GM11168 (cell line): Measurements from ENCODE around the gene TSPEAR.
"Not testable (repeated sequence)": the region's sequence is repeated elsewhere in the genome, so short reads cannot be mapped to it uniquely, and the experiment has no call there.

Source experiments
- in situ Hi-C: fragments of 300-500 bp; cut with MboI; formaldehyde crosslinking; loops from one replicate; pipeline ENCODE4 v1.12.0; 2022; ENCODE audit warnings: low sequenced_read_pairs; ENCODE audit not compliant: unreplicated experiment

The TSPEAR gene

DNA sequence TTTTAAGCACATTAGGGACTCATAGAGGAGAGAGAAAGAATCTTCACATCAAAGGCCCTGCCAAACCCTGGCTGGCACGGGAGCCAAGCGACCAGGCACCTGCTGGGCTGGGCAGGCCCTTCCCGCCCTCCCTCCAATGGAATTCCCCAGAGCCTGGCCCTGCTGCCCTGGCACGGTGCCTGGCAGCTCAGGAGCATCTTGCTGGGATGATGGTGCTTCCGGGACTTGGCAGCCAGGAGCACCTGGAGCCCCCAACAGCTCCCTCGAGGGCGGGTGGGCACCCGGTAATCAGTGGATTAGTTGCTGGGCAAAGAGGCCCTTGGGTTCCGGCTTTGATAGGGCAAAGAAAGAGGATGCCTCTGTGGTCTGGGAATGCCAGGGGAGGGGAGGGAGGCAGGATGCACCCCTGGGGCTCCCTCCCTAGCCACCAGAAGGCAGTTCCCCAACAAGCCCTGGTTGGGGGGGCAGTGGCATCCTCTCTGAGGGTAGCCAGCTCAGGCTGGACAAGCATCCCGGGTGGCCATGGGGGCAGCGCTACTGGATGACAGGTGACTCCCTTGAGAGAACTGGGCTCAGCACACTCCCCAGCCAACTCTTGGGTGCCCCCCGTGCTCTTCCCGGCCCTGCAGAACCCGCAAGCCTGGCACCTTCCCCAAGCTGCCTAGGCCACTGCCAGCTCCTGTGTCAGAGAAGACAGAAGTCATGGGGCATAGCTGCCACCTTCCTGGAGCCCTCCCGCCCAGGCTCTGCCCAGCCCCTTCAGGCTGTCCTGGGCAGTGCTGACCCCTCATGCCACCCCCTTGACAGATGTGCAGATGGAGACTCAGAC lies 197.8 kb downstream of the TSPEAR start:
- in situ Hi-C loops, result loop anchor here (10.0 kb wide), 1 partner anchor 281 kb away; no protein-coding TSS in a partner anchor

GRCh38 chr21:44512496-44513388 lies 198.6 kb downstream of the TSPEAR start:
- in situ Hi-C loops, result loop anchor here (10.0 kb wide), 1 partner anchor 282 kb away; no protein-coding TSS in a partner anchor

DNA sequence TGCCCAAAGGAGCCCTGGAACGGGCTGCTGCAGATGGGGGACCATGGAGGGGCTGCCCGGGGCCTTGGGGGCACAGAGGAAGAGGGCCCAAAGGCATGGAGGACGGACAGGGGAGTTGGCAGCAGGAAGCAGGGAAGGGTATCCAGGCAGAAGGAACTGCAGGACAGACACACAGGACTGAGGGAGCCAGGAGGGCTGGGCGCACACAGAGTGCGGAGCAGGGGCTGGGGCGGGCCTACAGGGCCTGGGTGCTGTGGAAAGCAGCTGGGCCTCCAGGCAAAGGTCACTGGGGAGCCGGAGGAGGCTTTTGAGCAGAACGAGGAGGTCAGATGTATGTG lies 199.5 kb downstream of the TSPEAR start:
- in situ Hi-C loops, result loop anchor here (10.0 kb wide), 1 partner anchor 283 kb away; no protein-coding TSS in a partner anchor

GRCh38 chr21:44511219-44511937 lies 200.0 kb downstream of the TSPEAR start:
- in situ Hi-C loops, result loop anchor here (10.0 kb wide), 1 partner anchor 283 kb away; no protein-coding TSS in a partner anchor

DNA sequence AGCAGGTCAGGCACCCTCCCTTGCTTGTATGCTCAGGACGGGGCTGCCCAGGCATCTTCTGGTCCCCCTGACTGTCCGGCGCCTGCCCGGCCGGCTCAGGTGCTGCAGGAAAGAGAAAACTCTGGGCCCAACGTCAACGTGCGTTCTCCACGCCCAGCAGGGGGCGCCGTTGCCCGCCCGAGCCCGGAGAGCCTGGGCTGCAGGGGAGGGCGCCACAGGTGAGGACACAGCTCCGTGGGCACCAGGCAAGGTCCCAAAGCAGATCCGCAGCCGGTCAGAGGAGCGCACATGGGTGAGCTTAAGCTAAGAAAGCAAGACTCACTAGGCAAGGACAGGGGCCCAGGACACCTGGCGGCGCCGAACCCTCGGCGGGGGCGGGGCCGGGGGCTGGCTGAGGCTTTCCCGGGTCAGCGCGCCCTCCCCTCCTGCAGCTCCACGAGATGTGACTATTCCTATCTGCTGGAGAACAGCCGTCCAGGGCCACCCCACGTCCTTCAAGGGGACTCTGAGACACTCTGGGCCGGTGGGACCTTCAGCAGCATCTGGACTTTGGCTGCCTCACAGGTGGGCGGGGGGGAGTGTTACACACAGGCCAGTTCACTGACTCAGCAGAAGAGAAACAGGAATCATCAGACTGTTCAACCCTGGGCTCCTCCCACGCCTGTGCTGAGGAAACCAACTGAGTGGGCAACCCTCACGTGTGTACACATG lies 200.7 kb downstream of the TSPEAR start:
- in situ Hi-C loops, result loop anchor here (10.0 kb wide), 1 partner anchor 284 kb away; no protein-coding TSS in a partner anchor

DNA sequence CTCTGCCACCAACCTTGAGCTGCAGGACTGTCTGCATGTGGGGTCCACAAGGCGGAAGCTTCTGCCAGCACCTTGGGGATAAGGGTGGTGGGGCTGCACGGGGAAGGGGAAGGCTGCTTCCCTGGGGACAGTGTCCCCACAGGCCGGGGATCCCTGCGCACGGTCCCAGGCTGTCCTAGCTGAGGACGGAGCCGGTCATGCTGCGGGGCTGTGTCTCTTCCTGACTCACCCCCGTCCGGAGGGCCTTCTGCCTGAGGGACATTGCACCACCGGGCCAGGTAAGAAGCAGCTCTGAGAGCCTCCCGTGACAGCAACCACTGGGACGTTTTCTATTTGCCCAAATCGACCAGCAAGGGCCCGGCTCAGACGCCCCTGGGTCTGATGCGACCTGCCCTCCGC lies 201.3 kb downstream of the TSPEAR start:
- in situ Hi-C loops, result loop anchor here (10.0 kb wide), 1 partner anchor 285 kb away; no protein-coding TSS in a partner anchor

- in situ Hi-C loops, result no loop called here
Measured at GRCh38 chr21:44509539-44509938, 201.8 kb downstream of the TSPEAR start.

DNA sequence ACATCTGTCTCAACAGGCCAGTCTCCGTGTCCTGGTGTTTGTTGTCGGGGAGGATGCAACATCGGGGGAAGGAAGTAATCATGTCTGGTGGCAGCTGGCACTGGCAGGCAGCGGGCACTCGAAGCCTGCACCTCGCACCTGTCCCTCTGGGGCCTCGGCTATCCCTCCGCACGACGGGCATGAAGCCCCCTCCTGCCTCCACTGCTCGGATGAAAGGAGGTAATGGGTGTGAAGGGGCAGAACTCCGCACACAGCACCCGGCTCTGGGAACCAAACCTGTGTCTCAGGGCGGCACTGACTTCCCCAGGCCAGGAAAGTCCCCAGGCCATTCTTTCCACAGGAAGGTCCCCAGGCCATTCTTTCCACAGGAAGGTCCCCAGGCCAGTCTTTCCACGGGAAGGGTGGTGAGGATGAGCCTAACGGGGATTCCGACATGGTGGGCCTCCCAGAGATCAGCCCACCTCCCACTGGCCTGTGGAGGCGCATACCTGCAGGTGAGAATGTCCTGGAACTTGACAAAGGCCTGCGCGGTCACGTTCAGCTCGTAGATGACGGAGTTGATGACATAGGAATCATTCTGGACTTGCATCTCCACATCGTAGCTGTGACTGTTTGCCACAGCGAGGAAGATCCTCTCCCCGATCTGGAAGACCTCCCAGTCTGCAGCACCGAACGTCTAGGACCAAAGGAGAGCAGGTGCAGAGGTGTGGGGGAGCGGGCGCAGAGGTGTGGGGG lies 202.5 kb downstream of the TSPEAR start:
- in situ Hi-C loops, result no loop called here

GRCh38 chr21:44508426-44508710 lies 203.0 kb downstream of the TSPEAR start:
- in situ Hi-C loops, result no loop called here

DNA sequence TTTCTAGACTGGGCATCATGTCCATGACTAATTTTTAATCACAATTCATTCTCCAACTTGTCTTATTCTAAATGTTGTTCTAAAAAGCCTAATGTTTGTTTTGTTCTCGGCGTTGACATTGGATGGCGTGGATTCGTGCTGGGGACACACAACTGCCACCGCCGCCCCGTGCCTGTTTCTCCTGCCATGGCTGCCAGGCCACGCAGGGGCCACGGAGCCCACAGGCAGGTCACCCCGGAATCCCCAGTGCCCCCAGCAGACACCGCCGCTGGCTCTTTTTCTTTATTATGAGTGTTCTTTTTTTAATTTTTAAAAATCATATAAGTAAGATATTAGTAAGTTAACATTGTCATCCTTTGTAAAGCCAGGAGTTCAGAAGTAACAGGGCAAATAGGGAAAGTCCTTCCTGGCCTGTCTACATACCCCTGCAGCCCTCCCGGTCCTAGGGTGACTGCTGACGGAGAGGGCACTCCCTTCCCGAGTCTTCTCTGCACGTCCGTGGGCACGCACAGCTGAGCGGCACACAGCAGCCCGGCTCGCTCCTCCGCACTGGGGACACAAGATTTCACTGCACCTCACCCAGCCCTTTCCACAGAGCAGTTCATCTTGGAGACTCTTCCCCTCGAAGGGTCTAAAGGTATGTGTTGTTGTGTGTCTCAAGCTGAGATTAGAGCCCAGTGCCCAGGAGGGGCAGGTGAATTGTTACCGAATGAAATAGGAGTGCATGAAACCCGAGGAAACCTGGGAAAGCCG lies 203.5 kb downstream of the TSPEAR start:
- in situ Hi-C loops, result no loop called here

DNA sequence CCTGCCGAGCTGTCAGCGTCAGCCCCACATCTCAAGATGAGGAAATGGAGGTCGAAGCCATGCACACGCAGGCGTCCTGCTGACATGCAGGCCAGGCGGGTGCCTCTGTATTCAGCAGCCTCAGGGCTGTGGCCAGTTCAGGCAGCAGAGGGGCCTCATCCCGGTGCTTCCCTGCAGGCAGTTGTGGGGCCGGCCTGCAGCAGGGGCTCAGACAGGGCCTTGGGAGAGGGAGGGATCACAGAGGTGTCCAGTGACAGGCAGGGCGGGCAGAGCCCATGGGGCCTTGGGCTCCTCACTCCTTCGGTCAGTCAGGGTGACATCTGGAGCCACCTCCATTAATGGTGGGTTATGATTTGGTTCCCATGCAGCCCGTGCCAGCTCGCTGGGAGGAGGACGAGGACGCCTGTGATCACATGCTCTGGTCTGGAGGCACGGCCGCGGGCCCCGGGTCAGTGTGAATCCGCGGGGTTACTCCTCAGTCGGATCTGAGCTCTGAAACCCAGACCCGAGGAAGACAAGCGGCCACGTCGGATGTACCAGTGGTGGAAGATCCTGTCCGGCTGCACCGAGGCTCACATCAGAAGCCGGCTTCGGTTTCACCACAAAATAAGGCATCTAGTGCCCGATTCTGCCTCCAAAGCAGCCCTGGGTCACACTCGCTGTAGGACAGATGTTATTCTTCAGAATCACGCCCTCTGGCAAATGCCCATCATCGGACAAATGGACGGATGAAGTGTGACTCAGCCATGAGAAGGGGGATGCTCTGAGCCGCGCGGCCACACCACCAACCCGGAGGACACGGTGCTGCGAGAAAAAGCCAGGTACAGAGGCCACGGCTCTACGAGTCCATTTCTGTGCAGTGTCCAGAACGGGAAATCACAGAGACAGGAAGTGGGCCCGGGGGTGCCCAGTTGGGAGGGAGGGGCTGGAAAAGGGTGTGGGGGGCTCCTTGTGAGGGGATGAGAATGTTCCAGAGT lies 204.8 kb downstream of the TSPEAR start:
- in situ Hi-C loops, result no loop called here

- in situ Hi-C loops, result no loop called here
Measured at GRCh38 chr21:44505673-44506278, 205.6 kb downstream of the TSPEAR start.

DNA sequence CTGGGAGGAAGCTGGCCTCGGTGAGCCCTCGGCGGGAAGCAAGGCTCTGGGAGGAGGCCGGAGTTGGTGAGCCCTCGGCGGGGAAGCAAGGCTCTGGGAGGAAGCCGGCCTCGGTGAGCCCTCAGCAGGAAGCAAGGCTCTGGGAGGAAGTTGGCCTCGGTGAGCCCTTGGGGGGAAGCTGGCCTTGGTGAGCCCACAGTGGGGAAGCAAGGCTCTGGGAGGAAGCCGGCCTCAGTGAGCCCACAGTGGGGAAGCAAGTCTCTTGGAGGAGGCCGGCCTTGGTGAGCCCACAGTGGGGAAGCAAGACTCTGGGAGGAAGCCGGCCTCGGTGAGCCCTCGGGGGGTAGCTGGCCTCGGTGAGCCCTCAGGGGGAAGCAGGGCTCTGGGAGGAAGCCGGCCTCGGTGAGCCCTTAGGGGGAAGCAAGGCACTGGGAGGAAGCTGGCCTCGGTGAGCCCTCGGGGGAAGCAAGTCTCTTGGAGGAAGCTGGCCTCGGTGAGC lies 207.4 kb downstream of the TSPEAR start:
- in situ Hi-C loops, result no loop called here

DNA sequence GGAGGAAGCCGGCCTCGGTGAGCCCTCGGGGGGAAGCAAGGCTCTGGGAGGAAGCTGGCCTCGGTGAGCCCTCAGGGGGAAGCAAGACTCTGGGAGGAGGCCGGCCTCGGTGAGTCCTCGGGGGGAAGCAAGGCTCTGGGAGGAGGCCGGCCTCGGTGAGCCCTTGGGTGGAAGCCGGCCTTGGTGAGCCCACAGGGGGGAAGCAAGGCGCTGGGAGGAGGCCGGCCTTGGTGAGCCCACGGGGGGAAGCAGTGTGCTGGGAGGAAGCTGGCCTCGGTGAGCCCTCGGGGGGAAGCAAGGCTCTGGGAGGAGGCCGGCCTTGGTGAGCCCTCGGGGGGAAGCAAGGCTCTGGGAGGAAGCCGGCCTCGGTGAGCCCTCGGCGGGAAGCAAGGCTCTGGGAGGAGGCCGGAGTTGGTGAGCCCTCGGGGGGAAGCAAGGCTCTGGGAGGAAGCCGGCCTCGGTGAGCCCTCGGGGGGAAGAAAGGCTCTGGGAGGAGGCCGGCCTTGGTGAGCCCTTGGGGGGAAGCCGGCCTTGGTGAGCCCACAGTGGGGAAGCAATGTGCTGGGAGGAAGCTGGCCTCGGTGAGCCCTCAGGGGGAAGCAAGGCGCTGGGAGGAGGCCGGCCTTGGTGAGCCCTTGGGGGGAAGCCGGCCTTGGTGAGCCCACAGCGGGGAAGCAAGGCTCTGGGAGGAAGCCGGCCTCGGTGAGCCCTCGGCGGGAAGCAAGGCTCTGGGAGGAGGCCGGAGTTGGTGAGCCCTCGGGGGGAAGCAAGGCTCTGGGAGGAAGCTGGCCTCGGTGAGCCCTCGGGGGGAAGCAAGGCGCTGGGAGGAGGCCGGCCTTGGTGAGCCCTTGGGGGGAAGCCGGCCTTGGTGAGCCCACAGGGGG lies 208.1 kb downstream of the TSPEAR start:
- in situ Hi-C loops, result not testable (repeated sequence)

DNA sequence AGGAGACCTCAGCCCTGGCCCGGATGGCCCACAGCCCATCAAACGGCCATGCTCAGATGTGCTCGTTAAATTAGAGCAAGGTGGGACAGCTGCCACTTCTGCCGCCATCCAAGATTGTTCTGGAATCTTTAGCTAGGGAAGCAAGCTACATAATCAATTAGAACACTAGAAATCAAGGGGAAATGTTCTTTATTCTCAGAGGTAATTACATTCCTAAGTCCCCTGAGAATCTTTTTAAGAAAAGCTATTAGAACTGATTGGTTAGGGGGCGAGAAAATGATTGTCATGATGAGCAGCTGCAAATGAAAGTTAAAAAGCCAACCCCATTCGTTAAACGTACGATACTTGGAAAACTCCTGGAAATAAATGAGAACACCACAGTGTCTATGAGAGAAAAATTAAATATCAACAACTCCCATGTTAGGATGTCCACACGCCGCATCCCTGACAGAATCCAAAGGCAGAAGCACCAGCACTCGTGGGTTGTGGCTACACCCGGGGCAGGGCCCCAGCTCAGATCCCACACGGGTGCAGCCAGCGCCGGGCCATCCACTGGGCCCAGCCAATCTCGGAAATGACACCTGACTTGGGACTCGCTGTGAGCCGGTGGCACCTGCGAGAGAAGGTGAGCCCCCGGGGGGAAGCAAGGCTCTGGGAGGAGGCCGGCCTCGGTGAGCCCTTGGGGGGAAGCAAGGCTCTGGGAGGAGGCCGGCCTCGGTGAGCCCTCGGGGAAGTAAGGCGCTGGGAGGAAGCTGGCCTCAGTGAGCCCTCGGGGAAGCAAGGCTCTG lies 209.0 kb downstream of the TSPEAR start:
- in situ Hi-C loops, result no loop called here
